Measurements from ENCODE around the gene COLGALT1.

The COLGALT1 gene

GRCh38 chr19:17555929-17556813 is 722 bp downstream of the COLGALT1 start (continued):
- TF ChIP-seq PRDM10 (tag by site-specific recombination; IDR thresholded peaks at IDR 0.05), result peak; percentile 72
- no peak for TF ChIP-seq YY2 (tag by site-specific recombination; IDR thresholded peaks at IDR 0.05)
- TF ChIP-seq ZSCAN30 (tag by site-specific recombination; IDR thresholded peaks at IDR 0.05), result peak; percentile 93; the same call in 1 of the 2 replicates
- TF ChIP-seq ZNF19 (tag by site-specific recombination; IDR thresholded peaks at IDR 0.05; ENCODE audit: low read depth), result no peak
- TF ChIP-seq ZNF202 (tag by site-specific recombination; IDR thresholded peaks at IDR 0.05; ENCODE audit: borderline replicate concordance), result no peak
- 0 out of 2 replicates have a peak, but pooled peaks have one; percentile 28 for TF ChIP-seq ZBTB7A (tag by site-specific recombination; IDR thresholded peaks at IDR 0.05; ENCODE audit: low read depth)
- TF ChIP-seq ZNF518A (tag by site-specific recombination; conservative IDR thresholded peaks at IDR 0.05; ENCODE audit: low read depth), result no peak
- no peak for TF ChIP-seq MZF1 (tag by site-specific recombination; IDR thresholded peaks at IDR 0.05; ENCODE audit: borderline replicate concordance)
- TF ChIP-seq ZNF146 (tag by site-specific recombination; IDR thresholded peaks at IDR 0.05), result no peak
- no peak for TF ChIP-seq ZNF449 (tag by site-specific recombination; IDR thresholded peaks at IDR 0.05)
- no peak for TF ChIP-seq ZFP41 (tag by site-specific recombination; IDR thresholded peaks at IDR 0.05; ENCODE audit: borderline replicate concordance)
- no peak for TF ChIP-seq HOXA7 (CRISPR knock-in tag; IDR thresholded peaks at IDR 0.05; ENCODE audit: borderline replicate concordance)
- no peak for TF ChIP-seq ZNF26 (tag by site-specific recombination; IDR thresholded peaks at IDR 0.05)
- TF ChIP-seq ZNF704 (tag by site-specific recombination; IDR thresholded peaks at IDR 0.05), result no peak
- TF ChIP-seq ZSCAN18 (tag by site-specific recombination; IDR thresholded peaks at IDR 0.05), result no peak
- TF ChIP-seq GLIS2 (tag by site-specific recombination; IDR thresholded peaks at IDR 0.05), result peak; percentile 94
- TF ChIP-seq RBAK (tag by site-specific recombination; IDR thresholded peaks at IDR 0.05), result no peak
- no peak for TF ChIP-seq ZNF837 (tag by site-specific recombination; IDR thresholded peaks at IDR 0.05)
- no peak for TF ChIP-seq FEZF1 (tag by site-specific recombination; IDR thresholded peaks at IDR 0.05)
- TF ChIP-seq ZNF223 (tag by site-specific recombination; IDR thresholded peaks at IDR 0.05), result no peak
- TF ChIP-seq ZFP69B (tag by site-specific recombination; IDR thresholded peaks at IDR 0.05), result peak; percentile 84
- TF ChIP-seq ZNF2 (tag by site-specific recombination; IDR thresholded peaks at IDR 0.05), result no peak
- no peak for TF ChIP-seq ZNF488 (tag by site-specific recombination; IDR thresholded peaks at IDR 0.05)
